Keratinocyte (primary cell): ENCODE data around the gene NDRG2. TPM values are rescaled to one million over a fixed set of nuclear protein-coding genes. Genes with fewer than 3 reads are reported as not detected.

Source experiments
- DNase-seq: peaks from one replicate; pipeline ENCODE4 v3.0.0-alpha.2; 2011; ENCODE audit warnings: low read depth, missing footprints, low spot score
- FAIRE-seq: peaks from 2 replicates; lab custom pipeline; 2011; peaks lifted over from hg19 to GRCh38; lab: Jason Lieb, UNC
- H2AFZ ChIP-seq: 2 replicates; pipeline ENCODE4 v1.6.0; 2012; ENCODE audit warnings: low read length, control low read depth, inconsistent platforms; ENCODE audit not compliant: control insufficient read depth
- H3K27ac ChIP-seq: 2 replicates; pipeline ENCODE4 v1.5.1; 2011; ENCODE audit warnings: low read length; ENCODE audit not compliant: control insufficient read depth, insufficient read depth
- H3K27me3 ChIP-seq: 3 replicates; pipeline ENCODE4 v1.6.0; 2011; ENCODE audit warnings: low read length; ENCODE audit not compliant: control insufficient read depth, insufficient read depth; ENCODE audit errors: extremely low read depth
- H3K36me3 ChIP-seq, 2 experiments: 2 replicates in 1 of 2; 3 replicates in 1 of 2; pipeline ENCODE4 v1.5.1; 2011; ENCODE audit warnings: low read length in 2 of 2, mild to moderate bottlenecking in 1 of 2; ENCODE audit not compliant: control insufficient read depth in 2 of 2, insufficient read depth in 2 of 2; ENCODE audit errors: extremely low read depth in 1 of 2
- H3K4me1 ChIP-seq: 3 replicates; pipeline ENCODE4 v1.5.1; 2011; ENCODE audit warnings: low read length; ENCODE audit not compliant: control insufficient read depth, insufficient read depth; ENCODE audit errors: extremely low read depth
- H3K4me2 ChIP-seq: 3 replicates; pipeline ENCODE4 v1.6.0; 2011; ENCODE audit warnings: low read depth, low read length; ENCODE audit not compliant: control insufficient read depth, insufficient read depth; ENCODE audit errors: extremely low read depth
- H3K4me3 ChIP-seq, 3 experiments: fragments of 200-600 bp in 1 of 3; sonication (generic) in 1 of 3; 2 replicates in 2 of 3; 3 replicates in 1 of 3; pipeline ENCODE4 v1.5.1; 2011 to 2016; ENCODE audit warnings: low read length in 3 of 3, mild to moderate bottlenecking in 3 of 3, control low read depth in 2 of 3, inconsistent platforms in 1 of 3, low read depth in 1 of 3, mixed read lengths in 1 of 3, mixed run types in 1 of 3, moderate library complexity in 1 of 3; ENCODE audit not compliant: control insufficient read depth in 2 of 3, insufficient read depth in 2 of 3; ENCODE audit errors: extremely low read depth in 1 of 3
- H3K79me2 ChIP-seq: 2 replicates; pipeline ENCODE4 v1.6.0; 2012; ENCODE audit warnings: low read length; ENCODE audit not compliant: control insufficient read depth, insufficient read depth
- H3K9ac ChIP-seq: 3 replicates; pipeline ENCODE4 v1.6.0; 2011; ENCODE audit warnings: low read length; ENCODE audit not compliant: control insufficient read depth, insufficient read depth; ENCODE audit errors: extremely low read depth
- H3K9me1 ChIP-seq: 3 replicates; pipeline ENCODE4 v1.6.0; 2011; ENCODE audit warnings: low read length; ENCODE audit not compliant: control insufficient read depth, insufficient read depth; ENCODE audit errors: extremely low read depth
- H3K9me3 ChIP-seq: 2 replicates; pipeline ENCODE4 v1.5.1; 2012; ENCODE audit warnings: low read depth, low read length; ENCODE audit not compliant: control insufficient read depth
- H4K20me1 ChIP-seq: 3 replicates; pipeline ENCODE4 v1.6.0; 2011; ENCODE audit warnings: low read length; ENCODE audit not compliant: control insufficient read depth, insufficient read depth; ENCODE audit errors: extremely low read depth
- EZH2 ChIP-seq: IDR thresholded peaks from one replicate; pipeline ENCODE4 v1.6.1; 2012; ENCODE audit warnings: inconsistent platforms, mild to moderate bottlenecking, low read length, moderate library complexity
- dilution Hi-C: fragments of 300-500 bp; cut with MboI; formaldehyde crosslinking; loops from one replicate; pipeline ENCODE4 v1.7.0; 2020; ENCODE audit warnings: low sequenced_read_pairs; ENCODE audit not compliant: extremely low pct_ligation_motif_present
- polyA plus RNA-seq, 5 experiments: library from polyadenylated mRNA; depleted of rRNA in 3 of 5; stranded (reverse) in 3 of 5; stranded (forward) in 1 of 5; unstranded in 1 of 5; fragments of >200 nt; gene quantifications; 1 replicate in 1 of 5; 2 replicates in 3 of 5; 3 replicates in 1 of 5; pipeline versions ENCODE4 v1.2.1 to v1.2.3, GENCODE V29; 2011 to 2012; ENCODE audit warnings: missing spikeins in 2 of 5, low read depth in 1 of 5, low replicate concordance in 1 of 5
- TF ChIP-seq, protein P1 (sequence below), 3 experiments: IDR thresholded peaks in 1 of 3; conservative IDR thresholded peaks in 1 of 3; optimal IDR thresholded peaks in 1 of 3; 2 replicates in 2 of 3; 3 replicates in 1 of 3; pipeline versions ENCODE3 to v1.5.1; 2011; ENCODE audit warnings: low read length in 3 of 3, mild to moderate bottlenecking in 3 of 3, moderate library complexity in 2 of 3, control low read depth in 1 of 3, inconsistent platforms in 1 of 3; ENCODE audit not compliant: insufficient read depth in 2 of 3; ENCODE audit errors: extremely low read depth in 1 of 3

Gene NDRG2
- polyA plus RNA-seq, 1 donor (not counting 4 experiments of a cell fraction or from before 2014, with no cell fraction given): 11.1 TPM

GRCh38 chr14:21071225-21072030 lies 46.6 kb upstream of the NDRG2 start:
- Histone ChIP-seq H3K9me1 (no peaks in the 10 kb centered on the region), H4K20me1 (no peaks in the 10 kb centered on the region), H3K4me3 (peak overlapping the region; percentile 47 to 85 (median 80)), H3K4me2 (peak overlapping the region; percentile 92), H3K27ac (peak overlapping the region; percentile 20), H3K4me1 (peaks cover 18% of the 10 kb centered on the region), H3K36me3 (peaks cover 1 to 8% of the 10 kb centered on the region in 2 experiments), H3K79me2 (no peaks in the 10 kb centered on the region), H3K27me3 (peaks cover 17% of the 10 kb centered on the region), H3K9ac (peak overlapping the region; percentile 68), H2AFZ (peak overlapping the region; percentile 77), H3K9me3 (no peaks in the 10 kb centered on the region)
- dilution Hi-C loops: no loop called here
- no peak for TF ChIP-seq EZH2
- TF ChIP-seq, protein P1, sequence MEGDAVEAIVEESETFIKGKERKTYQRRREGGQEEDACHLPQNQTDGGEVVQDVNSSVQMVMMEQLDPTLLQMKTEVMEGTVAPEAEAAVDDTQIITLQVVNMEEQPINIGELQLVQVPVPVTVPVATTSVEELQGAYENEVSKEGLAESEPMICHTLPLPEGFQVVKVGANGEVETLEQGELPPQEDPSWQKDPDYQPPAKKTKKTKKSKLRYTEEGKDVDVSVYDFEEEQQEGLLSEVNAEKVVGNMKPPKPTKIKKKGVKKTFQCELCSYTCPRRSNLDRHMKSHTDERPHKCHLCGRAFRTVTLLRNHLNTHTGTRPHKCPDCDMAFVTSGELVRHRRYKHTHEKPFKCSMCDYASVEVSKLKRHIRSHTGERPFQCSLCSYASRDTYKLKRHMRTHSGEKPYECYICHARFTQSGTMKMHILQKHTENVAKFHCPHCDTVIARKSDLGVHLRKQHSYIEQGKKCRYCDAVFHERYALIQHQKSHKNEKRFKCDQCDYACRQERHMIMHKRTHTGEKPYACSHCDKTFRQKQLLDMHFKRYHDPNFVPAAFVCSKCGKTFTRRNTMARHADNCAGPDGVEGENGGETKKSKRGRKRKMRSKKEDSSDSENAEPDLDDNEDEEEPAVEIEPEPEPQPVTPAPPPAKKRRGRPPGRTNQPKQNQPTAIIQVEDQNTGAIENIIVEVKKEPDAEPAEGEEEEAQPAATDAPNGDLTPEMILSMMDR (optimal IDR thresholded peaks at IDR 0.05 in 1 of 3, IDR thresholded peaks at IDR 0.05 in 1 of 3, conservative IDR thresholded peaks at IDR 0.05 in 1 of 3; ENCODE audit: extremely low read depth in 1 of 3, insufficient read depth in 2 of 3, low read length in 3 of 3): no peak
- no peak for DNase-seq
- FAIRE-seq: no peak

GRCh38 chr14:21070610-21071224 lies 45.9 kb upstream of the NDRG2 start:
- H3K4me3 ChIP-seq: peak overlapping the region; percentile 47 to 85 (median 80)
- peak overlapping the region; percentile 77 for H2AFZ ChIP-seq
- peak overlapping the region; percentile 92 for H3K4me2 ChIP-seq
- H3K36me3 ChIP-seq: peaks cover 0 to 3% of the 10 kb centered on the region in 2 experiments
- H3K79me2 ChIP-seq: no peaks in the 10 kb centered on the region
- no peak for TF ChIP-seq EZH2
- TF ChIP-seq, protein P1 (optimal IDR thresholded peaks at IDR 0.05 in 1 of 3, IDR thresholded peaks at IDR 0.05 in 1 of 3, conservative IDR thresholded peaks at IDR 0.05 in 1 of 3; ENCODE audit: extremely low read depth in 1 of 3, insufficient read depth in 2 of 3, low read length in 3 of 3): no peak
- no peaks in the 10 kb centered on the region for H3K9me3 ChIP-seq
- peaks cover 17% of the 10 kb centered on the region for H3K27me3 ChIP-seq
- dilution Hi-C loops: no loop called here
- H3K9me1 ChIP-seq: no peaks in the 10 kb centered on the region
- peak overlapping the region; percentile 20 for H3K27ac ChIP-seq
- H3K4me1 ChIP-seq: peaks cover 18% of the 10 kb centered on the region
- DNase-seq: no peak
- H4K20me1 ChIP-seq: no peaks in the 10 kb centered on the region
- FAIRE-seq: no peak
- peak overlapping the region; percentile 68 for H3K9ac ChIP-seq
